Pancreas (tissue), 10 donors: ENCODE measurements around the gene ATP5F1D. TPM values are rescaled to one million over a fixed set of nuclear protein-coding genes. Genes with fewer than 3 reads are reported as not detected.

Experiments
- ATAC-seq, 4 donors: fragments of 200-7000 bp; cut with Tn5 transposase; one replicate each; pipeline versions ENCODE4 v1.8.0 to v1.9.1; 2020; ENCODE audit warnings: mild to moderate bottlenecking in 4 of 4, moderate library complexity in 4 of 4
- DNase-seq, 6 donors: peaks; one replicate each; pipeline ENCODE4 v3.0.0-alpha.2; 2020
- FAIRE-seq: peaks from 2 replicates; lab custom pipeline; 2012; peaks lifted over from hg19 to GRCh38; lab: Jason Lieb, UNC
- H3K27ac ChIP-seq, 4 donors: fragments of 200-600 bp; sonication (generic); 1 replicate in 3 of 4; 2 replicates in 1 of 4; pipeline versions ENCODE4 v1.5.0 to v1.8.0; 2020
- H3K27me3 ChIP-seq, 4 donors: fragments of 200-600 bp; one replicate each; pipeline ENCODE4 v1.8.0; 2021
- H3K36me3 ChIP-seq, 3 donors: fragments of 200-600 bp; sonication (generic) in 1 of 3; one replicate each; pipeline versions ENCODE4 v1.5.0 to v1.8.0; 2020 to 2021
- H3K4me1 ChIP-seq, 3 donors: fragments of 200-600 bp; one replicate each; pipeline ENCODE4 v1.8.0; 2021
- H3K4me3 ChIP-seq, 4 donors: fragments of 200-600 bp; sonication (generic) in 2 of 4; one replicate each; pipeline versions ENCODE4 v1.5.0 to v1.8.0; 2020 to 2021
- H3K9me3 ChIP-seq, 4 donors: fragments of 200-600 bp; one replicate each; pipeline ENCODE4 v1.8.0; 2021
- CTCF ChIP-seq, 4 donors: fragments of 200-600 bp; sonication (generic) in 3 of 4; IDR thresholded peaks; one replicate each; pipeline versions ENCODE4 v1.5.0 to v1.8.0; 2021; ENCODE audit warnings: antibody characterized with exemption in 4 of 4
- WGBS, 2 donors: extraction: QIAGEN DNeasy Blood & Tissue Kit; methylation state at CpG; one replicate each; pipeline ENCODE4 v1.1.7; 2013; 5-methylcytosine and 5-hydroxymethylcytosine counted together
- intact Hi-C, 3 donors: fragments of 100-400 bp; cut with DNase I; formaldehyde crosslinking; loops; one replicate each; pipeline versions ENCODE4 v1.11.1 to v1.14.2; 2022
- polyA plus RNA-seq, 2 donors: library from polyadenylated mRNA; stranded (reverse); fragments of 200-250 nt; gene quantifications; one replicate each; pipeline ENCODE4 v1.2.3, GENCODE V29; 2013
- total RNA-seq, 6 donors: library from RNA; stranded (reverse); fragmentation: NEBNext Ultra II Directional in 4 of 6; extraction: Animal tissue kit (Norgen Biotek cat#: 25700) in 4 of 6; gene quantifications; one replicate each; pipeline versions ENCODE4 v1.2.1 to v1.2.4, GENCODE V29; 2021 to 2023
- donor health status: healthy with polysubstance abuse.
- donor health status: DM: no; HTN: no; CAD: no; lungs with moderate emphysema.
- donor health status: DM: no; HTN: no; CAD: no.
- donor health status: control.
- donor health status: control.
- donor health status: Bipolar disorder and iron deficiency.
- donor health status: DM: yes; HTN: yes; CAD: no.
- donor health status: DM: no; HTN: no; CAD: no.
- donor health status: DM: no; HTN: no; CAD: no.
- donor health status: DM: yes; HTN: yes; CAD: no.

The ATP5F1D gene
- total and polyA plus RNA-seq, 8 donors = 97.3 to 515 (median 167) TPM

- ATAC-seq (no peak), DNase-seq (peak in 2 of 6 donors; percentile 35 to 61), FAIRE-seq (no peak)
- Histone ChIP-seq H3K36me3 (peaks cover 0 to 12% (median 8%) of the 10 kb centered on the region in 3 donors), H3K27ac (no peak overlapping the region), H3K4me3 (no peak overlapping the region), H3K27me3 (no peaks in the 10 kb centered on the region), H3K9me3 (no peaks in the 10 kb centered on the region), H3K4me1 (peaks cover 18 to 34% (median 19%) of the 10 kb centered on the region in 3 donors)
- intact Hi-C loops = no loop called here
- WGBS, 2 donors = 75 to 83% methylated on average over 12 to 15 of the region's 15 CpGs
- no peak for TF ChIP-seq CTCF (IDR thresholded peaks at IDR 0.05)
These were observed 24.2 kb upstream of the ATP5F1D start for GRCh38 chr19:1217366-1217765.

- intact Hi-C loops = no loop called here
- WGBS, 2 donors = 88 to 90% methylated on average over 34 to 37 of the region's 37 CpGs
- FAIRE-seq (no peak), ATAC-seq (no peak), DNase-seq (peak in 2 of 6 donors; percentile 28 to 69)
- no peaks in the 10 kb centered on the region for H3K9me3 ChIP-seq
- peaks cover 18 to 24% (median 19%) of the 10 kb centered on the region in 3 donors for H3K4me1 ChIP-seq
- no peak overlapping the region for H3K4me3 ChIP-seq
- no peak for TF ChIP-seq CTCF (IDR thresholded peaks at IDR 0.05)
- no peaks in the 10 kb centered on the region for H3K27me3 ChIP-seq
- H3K36me3 ChIP-seq = peaks cover 0 to 20% (median 8%) of the 10 kb centered on the region in 3 donors
- no peak overlapping the region for H3K27ac ChIP-seq
These were observed 22.6 kb upstream of the ATP5F1D start for GRCh38 chr19:1218751-1219567.

- H3K27ac ChIP-seq = no peak overlapping the region
- DNase-seq (peak in 1 of 6 donors; percentile 74), ATAC-seq (no peak), FAIRE-seq (no peak)
- no peaks in the 10 kb centered on the region for H3K27me3 ChIP-seq
- intact Hi-C loops = no loop called here
- peaks cover 0 to 20% (median 8%) of the 10 kb centered on the region in 3 donors for H3K36me3 ChIP-seq
- no peaks in the 10 kb centered on the region for H3K9me3 ChIP-seq
- WGBS, 2 donors = 89 to 93% methylated on average over 19 of the region's 19 CpGs
- no peak for TF ChIP-seq CTCF (IDR thresholded peaks at IDR 0.05)
- peaks cover 11 to 14% (median 13%) of the 10 kb centered on the region in 3 donors for H3K4me1 ChIP-seq
- H3K4me3 ChIP-seq = no peak overlapping the region
These were observed 21.6 kb upstream of the ATP5F1D start for GRCh38 chr19:1219786-1220476.

GRCh38 chr19:1220477-1220930 is 21.0 kb upstream of the ATP5F1D start:
- WGBS, 2 donors = 82 to 84% methylated on average over 28 to 33 of the region's 33 CpGs
- Histone ChIP-seq H3K9me3 (no peaks in the 10 kb centered on the region), H3K27ac (no peak overlapping the region), H3K4me3 (no peak overlapping the region), H3K27me3 (no peaks in the 10 kb centered on the region), H3K4me1 (peaks cover 5 to 9% (median 7%) of the 10 kb centered on the region in 3 donors), H3K36me3 (peaks cover 0 to 20% (median 8%) of the 10 kb centered on the region in 3 donors)
- FAIRE-seq (no peak), DNase-seq (peak in 2 of 6 donors; percentile 45 to 76), ATAC-seq (peak in 1 of 4 donors; percentile 2)
- TF ChIP-seq CTCF (IDR thresholded peaks at IDR 0.05) = no peak
- intact Hi-C loops = no loop called here
